ENCODE data around the gene PLCD3. TPM values are rescaled to one million over a fixed set of nuclear protein-coding genes. Genes with fewer than 3 reads are reported as not detected.

PLCD3 gene
- total RNA-seq, 2 experiments from 2014 or later, result 3.9 to 6.6 TPM

DNA sequence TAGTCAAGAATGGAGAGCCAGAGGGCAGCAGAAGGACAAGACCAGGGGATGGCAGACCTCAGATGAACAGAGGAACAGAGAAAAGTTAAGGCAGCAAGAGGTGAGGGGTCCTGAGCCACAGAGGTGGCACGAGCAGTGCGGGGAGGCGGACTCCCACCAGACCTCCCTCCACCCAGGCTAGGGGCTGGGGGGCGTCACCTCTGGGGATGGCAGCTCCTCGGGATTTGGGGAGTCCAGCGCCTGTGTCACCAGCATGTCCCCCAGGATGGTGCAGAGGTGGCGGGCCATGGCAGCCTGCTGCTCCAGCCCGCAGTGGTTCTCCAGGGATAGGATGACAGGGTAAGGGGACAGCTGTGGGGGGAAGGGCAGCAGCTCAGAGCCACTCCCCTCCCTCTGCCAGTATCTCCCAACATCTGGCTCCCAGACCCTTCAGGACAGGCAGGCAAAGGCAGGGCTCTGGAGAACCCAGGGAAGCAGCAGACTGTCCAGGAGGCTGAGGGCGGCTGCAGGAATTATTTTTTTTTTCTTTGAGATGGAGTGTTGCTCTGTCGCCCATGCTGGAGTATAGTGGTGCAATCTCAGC, 15.8 kb downstream of the PLCD3 start:
- TF ChIP-seq, protein P1, sequence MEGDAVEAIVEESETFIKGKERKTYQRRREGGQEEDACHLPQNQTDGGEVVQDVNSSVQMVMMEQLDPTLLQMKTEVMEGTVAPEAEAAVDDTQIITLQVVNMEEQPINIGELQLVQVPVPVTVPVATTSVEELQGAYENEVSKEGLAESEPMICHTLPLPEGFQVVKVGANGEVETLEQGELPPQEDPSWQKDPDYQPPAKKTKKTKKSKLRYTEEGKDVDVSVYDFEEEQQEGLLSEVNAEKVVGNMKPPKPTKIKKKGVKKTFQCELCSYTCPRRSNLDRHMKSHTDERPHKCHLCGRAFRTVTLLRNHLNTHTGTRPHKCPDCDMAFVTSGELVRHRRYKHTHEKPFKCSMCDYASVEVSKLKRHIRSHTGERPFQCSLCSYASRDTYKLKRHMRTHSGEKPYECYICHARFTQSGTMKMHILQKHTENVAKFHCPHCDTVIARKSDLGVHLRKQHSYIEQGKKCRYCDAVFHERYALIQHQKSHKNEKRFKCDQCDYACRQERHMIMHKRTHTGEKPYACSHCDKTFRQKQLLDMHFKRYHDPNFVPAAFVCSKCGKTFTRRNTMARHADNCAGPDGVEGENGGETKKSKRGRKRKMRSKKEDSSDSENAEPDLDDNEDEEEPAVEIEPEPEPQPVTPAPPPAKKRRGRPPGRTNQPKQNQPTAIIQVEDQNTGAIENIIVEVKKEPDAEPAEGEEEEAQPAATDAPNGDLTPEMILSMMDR (IDR thresholded peaks at IDR 0.05), result no peak
- ATAC-seq (no peak), DNase-seq (no peak)
- H3K27ac Mint-ChIP-seq, result no peak overlapping the region
- peaks cover 2% of the 10 kb centered on the region for H3K27me3 Mint-ChIP-seq
- no peaks in the 10 kb centered on the region for H3K36me3 Mint-ChIP-seq (ENCODE audit: low read depth)
- POLR2A ChIA-PET, result interaction anchor here (0.5 to 1.8 kb wide), 3 partner anchors 8 to 1688 kb away, joined by 3 to 4 read pairs (median 3); no protein-coding TSS in a partner anchor
- H3K9me3 Mint-ChIP-seq, result no peaks in the 10 kb centered on the region
- CTCF ChIA-PET, result interaction anchor here (1.1 to 3.4 kb wide), 4 partner anchors 17 to 19 kb away, joined by 6 to 24 read pairs (median 14); partner anchors contain the start of gene ACBD4
- intact Hi-C loops (cut with micrococcal nuclease), result no loop called here
- H3K4me3 Mint-ChIP-seq, result no peak overlapping the region
- H3K4me1 Mint-ChIP-seq (ENCODE audit: low read depth), result no peaks in the 10 kb centered on the region

DNA sequence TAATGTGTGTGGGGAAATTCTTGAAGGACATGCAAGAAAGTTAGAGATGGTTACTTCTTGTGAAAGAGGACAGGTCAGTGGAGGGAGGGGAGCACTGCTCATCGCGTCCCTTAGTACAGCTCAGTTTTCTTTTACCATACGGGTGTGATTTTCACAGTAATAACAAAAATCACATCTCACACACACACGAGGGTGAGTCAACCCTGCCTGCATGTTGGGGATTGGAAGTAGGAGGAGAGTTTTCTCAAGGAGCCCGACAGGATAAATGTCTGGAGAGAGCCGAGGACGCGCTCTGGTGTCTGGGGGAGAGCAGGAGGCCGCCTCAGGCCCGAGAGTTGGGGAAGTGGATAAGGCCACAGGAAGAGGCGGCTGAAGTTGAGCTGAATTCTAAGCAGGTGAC, 16.4 kb downstream of the PLCD3 start:
- TF ChIP-seq, protein P1 (IDR thresholded peaks at IDR 0.05), result no peak
- H3K4me1 Mint-ChIP-seq (ENCODE audit: low read depth), result no peaks in the 10 kb centered on the region
- CTCF ChIA-PET, result interaction anchor here (1.1 to 2.4 kb wide), 3 partner anchors 16 to 20 kb away, joined by 4 to 12 read pairs (median 6); partner anchors contain the start of gene ACBD4
- H3K27me3 Mint-ChIP-seq, result no peaks in the 10 kb centered on the region
- H3K9me3 Mint-ChIP-seq, result no peaks in the 10 kb centered on the region
- intact Hi-C loops (cut with micrococcal nuclease), result no loop called here
- no peak overlapping the region for H3K4me3 Mint-ChIP-seq
- POLR2A ChIA-PET, result interaction anchor here (0.5 to 1.8 kb wide), 2 partner anchors 11 to 1688 kb away, joined by 3 to 4 read pairs; no protein-coding TSS in a partner anchor
- ATAC-seq, result no peak
- DNase-seq, result no peak
- no peak overlapping the region for H3K27ac Mint-ChIP-seq
- no peaks in the 10 kb centered on the region for H3K36me3 Mint-ChIP-seq (ENCODE audit: low read depth)

- intact Hi-C loops (cut with micrococcal nuclease), result no loop called here
- ATAC-seq, result no peak
- H3K27me3 Mint-ChIP-seq, result no peaks in the 10 kb centered on the region
- DNase-seq, result no peak
- CTCF ChIA-PET, result interaction anchor here (1.2 to 2.4 kb wide), 3 partner anchors 16 to 20 kb away, joined by 4 to 12 read pairs (median 8); partner anchors contain the start of gene ACBD4
- POLR2A ChIA-PET, result interaction anchor here (1.2 kb wide), 1 partner anchor 54 kb away, joined by 3 read pairs; the partner anchor contains the start of gene NMT1
- H3K27ac Mint-ChIP-seq, result no peak overlapping the region
- no peaks in the 10 kb centered on the region for H3K9me3 Mint-ChIP-seq
- TF ChIP-seq, protein P1 (IDR thresholded peaks at IDR 0.05), result no peak
- H3K4me1 Mint-ChIP-seq (ENCODE audit: low read depth), result no peaks in the 10 kb centered on the region
- H3K36me3 Mint-ChIP-seq (ENCODE audit: low read depth), result no peaks in the 10 kb centered on the region
- H3K4me3 Mint-ChIP-seq, result no peak overlapping the region
Measured at GRCh38 chr17:45115015-45115625, 17.2 kb downstream of the PLCD3 start.

DNA sequence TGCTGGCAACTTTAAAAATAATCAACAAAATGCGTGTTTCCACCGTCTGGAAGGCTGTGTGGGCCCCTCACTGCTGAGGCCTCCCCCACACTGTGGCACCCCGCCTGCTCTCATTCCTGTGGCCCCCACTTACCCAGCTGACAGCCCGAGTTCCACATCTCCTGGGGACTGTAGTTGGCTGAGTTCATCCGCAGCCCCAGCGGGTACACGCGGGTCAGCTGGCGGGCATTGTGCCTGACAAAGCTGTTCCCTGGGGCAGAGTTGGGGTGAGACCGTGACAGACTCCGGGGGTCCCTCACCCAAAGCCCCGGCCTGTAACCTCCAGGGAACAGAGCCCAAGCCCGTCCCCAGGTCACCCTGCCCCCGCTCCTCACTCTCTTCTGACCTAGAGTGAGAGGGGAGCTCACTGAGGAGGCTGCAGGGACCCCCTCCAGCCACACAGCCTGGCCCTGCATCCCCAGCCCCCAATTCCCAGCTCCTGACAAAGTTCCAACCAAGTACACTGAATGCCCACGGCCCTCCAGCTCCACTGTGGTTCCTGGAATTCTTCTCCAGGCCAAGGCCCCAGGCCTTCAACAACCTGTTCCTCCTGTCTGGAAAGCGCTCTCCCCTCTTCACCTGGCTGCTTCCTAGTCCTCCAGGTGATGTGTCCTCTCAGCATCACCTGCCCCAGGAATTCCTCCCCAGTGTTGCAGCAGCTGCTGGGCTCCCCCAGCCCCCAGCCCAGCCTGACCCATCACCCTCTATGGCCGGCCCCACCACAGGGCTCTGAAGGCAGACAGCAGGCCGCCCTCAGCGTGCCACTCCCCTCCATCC, 18.0 kb downstream of the PLCD3 start:
- POLR2A ChIA-PET, result interaction anchor here (1.2 kb wide), 1 partner anchor 53 kb away, joined by 3 read pairs; the partner anchor contains the start of gene NMT1
- no peaks in the 10 kb centered on the region for H3K27me3 Mint-ChIP-seq
- no peaks in the 10 kb centered on the region for H3K9me3 Mint-ChIP-seq
- H3K36me3 Mint-ChIP-seq (ENCODE audit: low read depth), result no peaks in the 10 kb centered on the region
- H3K27ac Mint-ChIP-seq, result no peak overlapping the region
- CTCF ChIA-PET, result interaction anchor here (1.8 to 2.4 kb wide), 2 partner anchors 15 to 21 kb away, joined by 8 to 12 read pairs; partner anchors contain the start of gene ACBD4
- H3K4me1 Mint-ChIP-seq (ENCODE audit: low read depth), result no peaks in the 10 kb centered on the region
- TF ChIP-seq, protein P1 (IDR thresholded peaks at IDR 0.05), result no peak
- DNase-seq, result no peak
- intact Hi-C loops (cut with micrococcal nuclease), result no loop called here
- H3K4me3 Mint-ChIP-seq, result no peak overlapping the region
- no peak for ATAC-seq

All from activated CD8-positive, alpha-beta T cell treated with anti-CD3 and anti-CD28 coated beads for 36 hours (primary cell).